ENCODE data around the gene ASTN2.

GRCh38 chr9:117135501-117136098 is 279.3 kb downstream of the ASTN2 start:
- TF ChIP-seq CTCF (IDR thresholded peaks at IDR 0.05) (no peak), POLR2A (IDR thresholded peaks at IDR 0.05) (no peak)

All from Peyer's patch (tissue), 4 donors.